ENCODE results near the gene PGBD5. TPM values are rescaled to one million over a fixed set of nuclear protein-coding genes. Genes with fewer than 3 reads are reported as not detected.

PGBD5 gene
- total and polyA plus RNA-seq, 2 of the 13 experiments (the other 11 are each of a cell fraction or from before 2014, with no cell fraction given) = 0.04 to 0.13 TPM

- 68% methylated on average over 11 of the region's 11 CpGs for WGBS (ENCODE audit: low lambda C conversion rate)
- no peak overlapping the region for H3K4me3 ChIP-seq (replicated peaks in 1 of 3; ENCODE audit: insufficient read depth in 1 of 3, low read depth in 2 of 3, low read length in 3 of 3)
- H3K79me2 ChIP-seq (ENCODE audit: insufficient read depth, low read length) = no peaks in the 10 kb centered on the region
- in situ Hi-C loops (cut with HindIII; ENCODE audit: extremely low pct_ligation_motif_present, low pct_unique_long_range_greater_than_20kb) = no loop called here
- no peaks in the 10 kb centered on the region for H3K9me3 ChIP-seq (ENCODE audit: low read length)
- no peak overlapping the region for H3K9ac ChIP-seq (ENCODE audit: insufficient read depth, low read depth, low read length)
- H4K20me1 ChIP-seq (ENCODE audit: insufficient read depth, low read length) = peaks cover 3% of the 10 kb centered on the region; the same call in 1 of the 2 replicates
- H3K27ac ChIP-seq (ENCODE audit: extremely low read length, insufficient read depth, low read length) = no peak overlapping the region
- no peak for FAIRE-seq
- CTCF ChIA-PET (ENCODE audit: low intra/inter-chr PET ratio, low total read pairs) = no interaction called here
- TF ChIP-seq ZHX2 (IDR thresholded peaks at IDR 0.05; ENCODE audit: low read depth) (no peak), ZHX2 (CRISPR knock-in tag; IDR thresholded peaks at IDR 0.05; ENCODE audit: borderline replicate concordance) (no peak), EHMT2 (IDR thresholded peaks at IDR 0.05; ENCODE audit: borderline replicate concordance, low read depth, low read length) (0 out of 2 replicates have a peak, but pooled peaks have one; percentile 4), MAFK (conservative IDR thresholded peaks at IDR 0.05 in 1 of 2, IDR thresholded peaks at IDR 0.05 in 1 of 2; ENCODE audit: low read length in 2 of 2) (0 out of 4 replicates have a peak, but pooled peaks of 1 of the 2 experiments have one; percentile 19), ZNF17 (CRISPR knock-in tag; IDR thresholded peaks at IDR 0.05) (0 out of 2 replicates have a peak, but pooled peaks have one; percentile 1), NR1H2 (CRISPR knock-in tag; IDR thresholded peaks at IDR 0.05; ENCODE audit: borderline replicate concordance, low read depth) (no peak), ZNF30 (CRISPR knock-in tag; IDR thresholded peaks at IDR 0.05) (no peak)
- TF ChIP-seq, protein P1, sequence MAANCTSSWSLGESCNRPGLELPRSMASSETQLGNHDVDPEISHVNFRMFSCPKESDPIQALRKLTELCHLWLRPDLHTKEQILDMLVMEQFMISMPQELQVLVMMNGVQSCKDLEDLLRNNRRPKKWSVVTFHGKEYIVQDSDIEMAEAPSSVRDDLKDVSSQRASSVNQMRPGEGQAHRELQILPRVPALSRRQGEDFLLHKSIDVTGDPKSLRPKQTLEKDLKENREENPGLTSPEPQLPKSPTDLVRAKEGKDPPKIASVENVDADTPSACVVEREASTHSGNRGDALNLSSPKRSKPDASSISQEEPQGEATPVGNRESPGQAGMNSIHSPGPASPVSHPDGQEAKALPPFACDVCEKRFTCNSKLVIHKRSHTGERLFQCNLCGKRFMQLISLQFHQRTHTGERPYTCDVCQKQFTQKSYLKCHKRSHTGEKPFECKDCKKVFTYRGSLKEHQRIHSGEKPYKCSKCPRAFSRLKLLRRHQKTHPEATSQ (CRISPR knock-in tag; IDR thresholded peaks at IDR 0.05; ENCODE audit: borderline replicate concordance) = no peak
- H3K4me1 ChIP-seq (ENCODE audit: insufficient read depth, low read length) = no peaks in the 10 kb centered on the region
- intact Hi-C loops (cut with micrococcal nuclease; ENCODE audit: unreplicated experiment) = no loop called here
- POLR2A ChIA-PET = no interaction called here
- no peaks in the 10 kb centered on the region for H3K36me3 ChIP-seq (replicated peaks in 1 of 2; ENCODE audit: control insufficient read depth in 1 of 2, insufficient read depth in 2 of 2, low read length in 2 of 2)
- DNase-seq (ENCODE audit: low spot score) = no peak
- peaks cover 9 to 36% of the 10 kb centered on the region in 2 experiments; a peak in 4 of 5 replicates for H3K27me3 ChIP-seq (ENCODE audit: control insufficient read depth in 1 of 2, insufficient read depth in 2 of 2, low read length in 2 of 2)
- BruUV-seq (replicated peaks) = no TSS peak
- H2AFZ ChIP-seq (ENCODE audit: low read length) = no peak overlapping the region
- peak overlapping the region; percentile 58; the same call in 1 of the 2 replicates for H3K4me2 ChIP-seq (ENCODE audit: low read depth, low read length)
- ATAC-seq = no peak
These were observed 1.2 kb upstream of the PGBD5 start for GRCh38 chr1:230427094-230427876.
